ENCODE results near the gene CD3G.

The CD3G gene

GRCh38 chr11:118328745-118329144, 15.4 kb upstream of the CD3G start:
- no peaks in the 10 kb centered on the region for H4K20me1 ChIP-seq (ENCODE audit: insufficient read depth, low read length)
- H3K9me3 ChIP-seq (replicated peaks; ENCODE audit: insufficient read depth, low read length), result no peaks in the 10 kb centered on the region
- no peaks in the 10 kb centered on the region for H3K9me2 ChIP-seq (replicated peaks; ENCODE audit: insufficient read depth, low read length)
- H2AFZ ChIP-seq (ENCODE audit: low read length), result no peak overlapping the region
- TF ChIP-seq CTCF (IDR thresholded peaks at IDR 0.05; ENCODE audit: low read length) (no peak), EZH2phosphoT487 (IDR thresholded peaks at IDR 0.05; ENCODE audit: low read length) (no peak), EZH2 (optimal IDR thresholded peaks at IDR 0.05; ENCODE audit: low read depth, low read length) (no peak)
- no peak overlapping the region for H3K4me3 ChIP-seq (ENCODE audit: low read length)
- no peaks in the 10 kb centered on the region for H3F3A ChIP-seq (ENCODE audit: insufficient read depth, low read length)
- no peaks in the 10 kb centered on the region for H3K79me2 ChIP-seq (ENCODE audit: low read length)
- no peaks in the 10 kb centered on the region for H3K36me3 ChIP-seq (replicated peaks; ENCODE audit: insufficient read depth, low read length)
- H3K27me3 ChIP-seq (replicated peaks; ENCODE audit: insufficient read depth, low read length), result no peaks in the 10 kb centered on the region
- DNase-seq, result no peak
- H3K9ac ChIP-seq (ENCODE audit: low read length), result no peak overlapping the region
- H3K4me1 ChIP-seq (ENCODE audit: low read length), result no peaks in the 10 kb centered on the region
- no peak overlapping the region for H3K27ac ChIP-seq (ENCODE audit: low read length)
- no peak overlapping the region for H3K4me2 ChIP-seq (ENCODE audit: low read depth, low read length)

- Histone ChIP-seq H3F3A (ENCODE audit: insufficient read depth, low read length) (no peaks in the 10 kb centered on the region), H3K36me3 (replicated peaks; ENCODE audit: insufficient read depth, low read length) (no peaks in the 10 kb centered on the region), H3K27me3 (replicated peaks; ENCODE audit: insufficient read depth, low read length) (no peaks in the 10 kb centered on the region), H2AFZ (ENCODE audit: low read length) (no peak overlapping the region), H3K4me3 (ENCODE audit: low read length) (no peak overlapping the region), H3K79me2 (ENCODE audit: low read length) (no peaks in the 10 kb centered on the region), H3K4me2 (ENCODE audit: low read depth, low read length) (no peak overlapping the region), H3K9ac (ENCODE audit: low read length) (no peak overlapping the region), H4K20me1 (ENCODE audit: insufficient read depth, low read length) (no peaks in the 10 kb centered on the region), H3K4me1 (ENCODE audit: low read length) (no peaks in the 10 kb centered on the region), H3K9me3 (replicated peaks; ENCODE audit: insufficient read depth, low read length) (no peaks in the 10 kb centered on the region), H3K27ac (ENCODE audit: low read length) (no peak overlapping the region), H3K9me2 (replicated peaks; ENCODE audit: insufficient read depth, low read length) (no peaks in the 10 kb centered on the region)
- no peak for DNase-seq
- TF ChIP-seq CTCF (IDR thresholded peaks at IDR 0.05; ENCODE audit: low read length) (no peak), EZH2 (optimal IDR thresholded peaks at IDR 0.05; ENCODE audit: low read depth, low read length) (no peak), EZH2phosphoT487 (IDR thresholded peaks at IDR 0.05; ENCODE audit: low read length) (no peak)
Observed at GRCh38 chr11:118334745-118335144, 9.4 kb upstream of the CD3G start.

- Histone ChIP-seq H3K4me2 (ENCODE audit: low read depth, low read length) (no peak overlapping the region), H3F3A (ENCODE audit: insufficient read depth, low read length) (no peaks in the 10 kb centered on the region), H2AFZ (ENCODE audit: low read length) (no peak overlapping the region), H3K27ac (ENCODE audit: low read length) (no peak overlapping the region), H3K9me3 (replicated peaks; ENCODE audit: insufficient read depth, low read length) (no peaks in the 10 kb centered on the region), H3K79me2 (ENCODE audit: low read length) (no peaks in the 10 kb centered on the region), H4K20me1 (ENCODE audit: insufficient read depth, low read length) (no peaks in the 10 kb centered on the region), H3K4me1 (ENCODE audit: low read length) (no peaks in the 10 kb centered on the region), H3K9ac (ENCODE audit: low read length) (no peak overlapping the region), H3K4me3 (ENCODE audit: low read length) (no peak overlapping the region), H3K9me2 (replicated peaks; ENCODE audit: insufficient read depth, low read length) (no peaks in the 10 kb centered on the region), H3K36me3 (replicated peaks; ENCODE audit: insufficient read depth, low read length) (no peaks in the 10 kb centered on the region), H3K27me3 (replicated peaks; ENCODE audit: insufficient read depth, low read length) (no peaks in the 10 kb centered on the region)
- DNase-seq, result no peak
- TF ChIP-seq EZH2 (optimal IDR thresholded peaks at IDR 0.05; ENCODE audit: low read depth, low read length) (no peak), EZH2phosphoT487 (IDR thresholded peaks at IDR 0.05; ENCODE audit: low read length) (no peak), CTCF (IDR thresholded peaks at IDR 0.05; ENCODE audit: low read length) (no peak)
Observed at GRCh38 chr11:118338637-118339061, 5.5 kb upstream of the CD3G start.
